SK-N-MC (cell line): ENCODE measurements around the gene TNRC6A.

Source experiments
- EZH2 ChIP-seq: fragments of 200-600 bp; sonication (generic); IDR thresholded peaks from one replicate; pipeline ENCODE4 v1.6.1; 2017; ENCODE audit warnings: antibody characterized with exemption
- POLR2AphosphoS5 ChIP-seq: IDR thresholded peaks from 2 replicates; pipeline ENCODE4 v1.6.1; 2012; ENCODE audit warnings: mild to moderate bottlenecking, low read depth, low read length, borderline replicate concordance

- TF ChIP-seq EZH2 (no peak), POLR2AphosphoS5 (no peak)
Measured at GRCh38 chr16:24728011-24728410, 1.4 kb upstream of the TNRC6A start.
